PFSK-1 (cell line): Measurements from ENCODE around the gene ZNF792.

Source experiments
- POLR2AphosphoS5 ChIP-seq: IDR thresholded peaks from 2 replicates; pipeline ENCODE4 v1.6.1; 2012; ENCODE audit warnings: low read depth, mild to moderate bottlenecking, control low read depth, low read length, moderate library complexity
- REST ChIP-seq, 2 experiments: IDR thresholded peaks; 2 replicates each; pipeline versions ENCODE4 v1.6.1 to v1.8.0; 2011 to 2012; ENCODE audit warnings: low read depth in 2 of 2, low read length in 2 of 2, control low read depth in 1 of 2, inconsistent platforms in 1 of 2, mild to moderate bottlenecking in 1 of 2, moderate library complexity in 1 of 2; ENCODE audit not compliant: insufficient read depth in 1 of 2
- TAF1 ChIP-seq: IDR thresholded peaks from 2 replicates; pipeline ENCODE4 v1.6.1; 2012; ENCODE audit warnings: low read length, control low read depth, borderline replicate concordance; ENCODE audit not compliant: insufficient read depth

DNA sequence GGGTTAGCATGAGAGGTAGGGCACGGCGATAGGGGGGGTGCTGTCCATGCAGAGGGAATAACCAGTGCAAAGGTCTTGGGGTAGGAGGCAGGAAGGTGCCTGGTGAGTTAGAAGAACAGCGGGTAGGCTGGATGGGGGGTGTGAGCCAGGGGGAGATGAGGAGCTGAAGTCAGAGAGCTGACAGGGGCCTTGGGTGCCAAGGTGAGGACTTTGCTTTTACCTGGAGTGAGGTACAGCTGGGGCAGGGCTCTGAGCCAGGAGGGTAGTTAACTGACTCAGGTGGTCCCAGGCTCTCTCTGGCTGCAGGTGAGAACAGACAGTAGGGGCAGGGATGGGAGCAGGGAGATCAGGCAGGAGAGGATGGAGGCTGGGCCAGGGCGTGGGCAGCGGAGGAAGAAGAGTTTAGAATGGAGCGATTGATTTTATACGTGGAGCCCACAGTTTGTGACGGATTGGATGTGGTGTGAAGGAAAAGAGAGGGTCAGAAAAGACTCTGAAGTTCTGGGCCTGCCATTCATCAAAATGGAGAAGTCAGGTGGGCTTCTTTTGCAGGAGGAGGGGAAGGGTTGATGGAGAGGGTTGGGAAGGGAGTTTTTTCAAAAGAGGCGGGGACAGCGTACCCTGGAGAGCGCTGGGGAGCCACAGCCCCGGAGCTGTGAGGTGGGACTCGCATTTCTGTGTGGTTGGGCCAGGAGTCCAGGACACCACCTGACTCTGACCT, 34.9 kb upstream of the ZNF792 start:
- no peak for TF ChIP-seq POLR2AphosphoS5
- TF ChIP-seq TAF1, result no peak
- TF ChIP-seq REST (IDR thresholded peaks at IDR 0.05; ENCODE audit: insufficient read depth in 1 of 2, low read depth in 2 of 2, low read length in 2 of 2), result no peak
